GM18505 (cell line): ENCODE results near the gene KDELR3.

Experiments used
- ATAC-seq: cut with Tn5 transposase; IDR thresholded peaks from one replicate; pipeline ENCODE4 v1.9.1; 2021; ENCODE audit not compliant: unreplicated experiment
- POLR2A ChIP-seq: IDR thresholded peaks from 4 replicates; pipeline ENCODE4 v1.6.1; 2011; ENCODE audit warnings: borderline replicate concordance; ENCODE audit not compliant: insufficient read depth, insufficient read length; ENCODE audit errors: extremely low read depth

KDELR3 gene

DNA sequence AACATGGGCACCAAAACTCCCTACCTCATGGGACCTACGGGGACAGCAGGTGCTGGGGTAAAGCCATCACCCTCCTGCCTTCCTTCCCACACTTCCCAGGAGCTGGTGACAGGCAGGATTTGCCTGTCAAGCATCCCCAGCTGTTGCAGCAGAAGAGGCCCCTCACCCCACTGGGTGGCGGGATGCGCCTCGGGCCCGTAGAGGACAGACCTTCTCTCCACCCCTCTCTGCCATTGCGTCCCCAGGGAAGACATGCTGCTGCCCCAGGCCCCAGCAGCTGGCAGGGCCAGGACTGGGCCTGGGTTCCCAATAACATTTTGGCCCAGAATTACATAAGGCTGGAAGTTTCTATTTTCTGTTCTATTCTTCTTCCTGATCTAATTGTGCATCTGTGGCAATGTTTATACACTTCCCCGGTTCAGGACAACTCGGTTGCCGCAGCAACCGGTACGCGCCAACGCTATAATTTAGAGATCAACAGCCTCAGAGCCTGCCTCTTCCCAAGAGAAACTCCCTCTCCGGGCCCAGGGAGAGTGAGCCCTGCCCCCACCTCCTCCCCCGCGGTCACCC, 38.3 kb upstream of the KDELR3 start:
- no peak for TF ChIP-seq POLR2A
- no peak for ATAC-seq

DNA sequence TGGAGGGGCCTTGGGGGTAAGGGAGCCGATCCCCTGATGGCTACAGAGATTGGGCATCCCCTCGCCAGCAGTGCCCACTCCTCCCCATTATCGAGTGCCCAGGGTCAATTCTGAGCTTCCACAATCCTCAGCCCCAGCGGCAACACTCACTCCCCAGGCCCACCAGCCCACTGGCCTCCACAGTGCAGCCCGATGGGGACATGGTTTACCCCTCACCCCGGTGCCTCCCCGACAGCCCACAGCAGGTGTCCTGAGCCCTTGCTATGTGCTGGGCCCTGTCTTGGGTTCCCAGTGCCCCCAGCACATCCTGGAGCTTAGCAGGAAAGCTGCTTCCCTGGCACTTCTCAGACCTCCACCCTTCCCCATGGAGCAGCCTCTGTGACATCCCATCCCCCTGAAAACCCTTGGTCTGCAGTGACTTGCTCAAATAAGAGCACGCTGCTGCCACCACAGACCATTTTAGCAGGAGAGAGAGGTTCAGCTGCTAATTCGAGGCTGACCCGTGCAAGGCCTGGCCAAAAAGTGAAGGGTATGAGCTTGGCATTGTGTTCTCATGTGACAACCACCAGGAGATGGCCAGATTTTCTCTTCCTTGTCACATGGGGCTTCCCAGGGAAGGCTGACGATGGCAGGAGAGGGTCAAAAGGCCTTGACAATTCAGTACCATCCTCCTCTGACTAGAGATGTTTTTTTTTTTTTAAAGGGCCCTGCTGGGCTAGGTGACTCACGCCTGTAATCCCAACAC, 36.5 kb upstream of the KDELR3 start:
- TF ChIP-seq POLR2A: no peak
- no peak for ATAC-seq

DNA sequence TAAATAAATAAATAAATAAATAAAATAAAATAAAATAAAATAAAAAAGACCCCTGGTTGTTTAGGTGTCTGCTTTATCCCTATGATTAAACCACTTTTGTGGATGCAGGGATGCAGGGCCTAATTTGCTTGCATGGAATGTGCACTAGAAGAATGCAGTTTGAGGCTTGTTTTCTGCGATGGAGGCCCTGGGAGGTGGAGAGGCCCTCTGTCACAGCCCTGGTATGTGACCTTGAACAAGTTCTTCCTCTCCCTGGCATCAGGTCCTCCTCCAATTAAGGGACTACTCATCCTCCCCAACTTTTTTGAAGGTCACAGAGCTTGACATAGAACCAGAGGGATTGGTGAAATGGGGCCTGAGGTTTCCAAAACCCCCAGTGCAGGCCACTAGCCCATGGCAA, 35.6 kb upstream of the KDELR3 start:
- TF ChIP-seq POLR2A: no peak

DNA sequence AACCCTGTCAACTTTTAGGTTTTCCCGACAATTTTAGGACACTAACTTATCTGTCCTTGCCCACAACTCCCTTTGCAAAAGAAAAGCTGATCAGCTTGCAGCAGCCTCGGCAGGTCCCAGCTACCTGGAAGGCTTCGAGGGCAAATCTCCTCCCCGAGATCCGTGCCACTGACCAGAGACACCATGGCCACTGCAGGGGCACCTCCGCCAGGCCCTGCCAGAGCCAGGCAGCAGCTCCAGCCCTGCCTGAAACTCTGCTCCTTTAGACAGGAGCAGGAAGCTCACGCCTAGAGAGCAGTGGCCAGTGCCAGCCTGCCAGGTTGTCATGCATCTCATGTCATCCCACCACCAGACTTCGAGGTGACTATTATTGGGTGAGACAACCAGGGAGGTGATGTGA, 34.0 kb upstream of the KDELR3 start:
- no peak for TF ChIP-seq POLR2A
- ATAC-seq: no peak

More for the DNA sequence above, 35.6 kb upstream of the KDELR3 start:
- no peak for ATAC-seq

DNA sequence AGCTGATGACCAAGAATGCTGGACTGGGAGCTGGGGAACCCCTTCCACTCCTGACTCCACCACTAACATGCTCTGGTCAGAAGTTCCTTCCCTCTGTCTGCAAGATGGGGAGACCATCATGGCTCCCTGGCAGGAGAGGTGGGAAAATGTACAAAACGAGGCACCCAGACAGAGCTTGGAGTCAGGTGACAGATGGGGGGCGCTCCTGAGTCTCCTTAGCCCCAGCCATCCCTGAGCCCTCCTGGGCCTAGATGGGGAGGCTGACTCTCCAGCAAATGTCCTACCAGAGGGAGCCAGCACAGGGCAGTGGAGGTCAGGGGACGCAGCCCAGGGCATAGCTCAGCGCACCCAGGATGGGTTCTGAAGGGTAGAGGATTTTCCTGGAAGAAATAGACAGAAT, 32.9 kb upstream of the KDELR3 start:
- ATAC-seq: no peak
- no peak for TF ChIP-seq POLR2A

DNA sequence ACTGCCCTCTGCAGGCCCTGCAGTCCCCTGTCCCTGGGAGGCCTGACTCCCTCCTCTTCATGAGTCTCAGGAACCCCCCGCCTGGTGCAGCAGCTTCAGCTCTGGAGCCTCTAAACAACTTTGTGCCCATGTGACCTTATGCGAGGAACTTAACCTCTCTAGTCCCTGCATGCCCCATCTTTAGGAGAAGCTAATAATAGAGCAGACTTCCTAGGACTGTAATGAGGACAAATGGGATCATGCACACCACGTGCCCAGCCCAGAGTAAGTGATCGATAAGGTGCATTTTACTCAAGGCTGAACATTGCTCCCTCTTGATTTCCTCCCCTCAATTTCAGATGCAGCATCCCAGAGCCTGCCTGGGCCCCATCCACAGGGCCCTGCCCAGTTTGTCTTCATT, 31.9 kb upstream of the KDELR3 start:
- ATAC-seq: no peak
- TF ChIP-seq POLR2A: no peak

DNA sequence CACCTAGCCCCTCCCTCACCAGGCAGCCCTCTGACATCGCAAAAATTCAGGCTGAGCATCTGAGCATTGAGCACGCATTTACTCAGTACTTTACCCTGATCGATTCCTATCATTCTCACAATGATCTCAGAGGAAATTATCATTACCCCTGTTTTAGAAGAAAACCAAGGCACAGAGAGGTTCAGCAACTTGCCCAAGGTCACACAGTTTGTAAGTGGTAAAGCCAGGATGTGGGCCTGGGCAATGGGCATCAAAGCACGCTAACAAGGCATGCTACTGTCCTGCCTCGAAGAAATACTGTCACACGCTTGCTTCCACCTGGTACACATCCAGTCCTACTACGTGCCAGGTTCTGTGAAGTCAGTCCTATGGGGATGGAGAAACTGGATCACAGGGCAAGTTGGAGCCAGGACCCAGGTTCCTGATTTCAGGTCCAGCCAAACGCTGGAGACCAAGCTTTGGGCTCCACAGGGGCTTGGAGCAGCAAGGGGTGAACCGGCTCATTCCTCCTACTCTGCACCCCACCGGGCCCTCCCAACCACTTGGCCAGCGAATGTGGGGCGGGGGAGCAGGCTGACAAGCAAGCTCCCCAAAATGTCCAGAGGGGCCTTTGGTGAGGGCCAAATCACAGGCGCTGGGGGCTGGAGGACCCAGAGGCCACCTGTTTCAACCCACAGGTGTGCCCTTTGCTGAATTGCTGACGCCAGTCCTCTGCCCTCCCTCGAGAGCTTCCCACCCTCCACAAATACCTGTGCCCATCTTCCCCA, 31.1 kb upstream of the KDELR3 start:
- TF ChIP-seq POLR2A: no peak
- ATAC-seq: no peak

DNA sequence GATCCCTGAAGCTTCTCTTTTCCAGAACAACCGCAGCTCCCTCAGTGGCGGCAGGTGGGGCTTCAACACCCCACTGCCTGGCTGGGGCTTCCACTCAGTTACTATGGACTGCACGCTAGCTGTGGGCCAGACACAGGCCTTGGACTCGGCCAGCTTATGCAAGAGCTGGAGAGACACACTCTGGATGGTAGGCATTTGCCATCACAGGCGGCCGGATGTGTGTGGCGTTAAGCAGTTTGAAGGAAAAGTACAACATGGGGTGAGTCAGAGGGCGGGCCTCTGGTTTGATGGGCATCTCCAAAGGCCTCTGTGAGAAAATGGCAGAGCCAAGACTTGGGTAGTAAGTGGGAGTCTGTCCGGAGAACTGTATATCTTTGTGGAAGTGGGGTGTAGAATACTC, 30.5 kb upstream of the KDELR3 start:
- ATAC-seq: no peak

DNA sequence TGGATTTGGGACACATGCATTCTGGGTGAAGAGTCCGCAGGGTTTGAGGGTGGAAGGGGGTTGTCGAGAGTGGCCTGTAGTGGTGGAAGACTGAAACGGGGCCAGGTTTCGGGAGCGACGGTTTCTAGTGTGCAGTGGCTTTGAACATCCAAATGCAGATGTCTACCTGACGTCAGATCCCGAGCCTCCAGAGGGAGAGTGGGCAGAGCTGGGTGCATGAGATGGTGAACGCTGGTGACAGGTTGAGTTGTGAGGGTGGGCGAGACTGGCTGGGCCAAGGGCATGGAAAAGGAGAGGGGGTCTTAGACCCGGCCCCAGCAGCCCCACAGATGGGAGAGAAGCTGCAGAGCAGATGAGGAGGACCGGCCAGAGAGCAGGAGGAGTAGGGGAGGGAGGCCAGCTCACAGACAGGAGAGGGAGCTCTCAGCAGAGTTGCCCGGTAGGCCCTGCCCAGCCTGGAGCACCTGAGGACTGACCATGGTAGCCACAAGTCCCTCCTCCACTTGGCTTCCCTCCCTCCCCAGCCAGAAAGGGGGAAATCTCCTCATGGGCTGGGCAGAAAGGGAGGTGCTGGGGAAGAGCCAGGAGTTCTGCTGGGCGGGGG, 27.0 kb upstream of the KDELR3 start:
- no peak for ATAC-seq

More for the DNA sequence above, 30.5 kb upstream of the KDELR3 start:
- no peak for TF ChIP-seq POLR2A

DNA sequence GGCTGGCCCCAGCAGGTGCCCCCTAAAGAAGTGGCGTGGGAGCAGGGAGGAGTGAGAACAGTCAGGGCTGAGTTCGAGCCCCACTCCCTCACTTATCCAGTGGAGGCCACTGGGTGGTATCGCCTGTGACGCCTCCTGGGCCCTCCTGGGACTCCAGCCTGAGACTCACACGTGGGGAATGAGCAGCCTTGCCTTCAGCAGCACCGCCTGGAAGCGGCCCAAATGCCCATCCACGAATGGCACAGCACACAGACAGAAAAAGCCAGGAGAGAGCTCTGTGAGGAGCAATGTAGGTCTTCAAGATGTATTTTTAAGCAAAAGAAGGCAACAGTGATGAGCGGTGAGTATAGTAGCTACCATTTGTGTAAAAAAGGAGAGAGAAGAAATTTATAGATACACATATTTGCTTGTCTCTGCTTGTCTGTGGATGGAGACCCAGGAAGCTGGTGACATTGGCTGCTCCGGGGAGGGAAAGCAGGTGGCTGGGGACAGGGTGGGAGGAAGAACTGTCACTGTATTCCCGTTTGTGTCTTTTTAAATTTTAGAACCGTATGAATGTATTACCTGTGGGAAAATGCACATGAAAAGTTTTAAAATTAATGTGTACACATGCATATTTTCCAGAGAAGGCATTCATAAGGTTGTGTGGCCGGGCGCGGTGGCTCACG, 26.1 kb upstream of the KDELR3 start:
- ATAC-seq: no peak
- TF ChIP-seq POLR2A: no peak

More for the DNA sequence above, 27.0 kb upstream of the KDELR3 start:
- no peak for TF ChIP-seq POLR2A

DNA sequence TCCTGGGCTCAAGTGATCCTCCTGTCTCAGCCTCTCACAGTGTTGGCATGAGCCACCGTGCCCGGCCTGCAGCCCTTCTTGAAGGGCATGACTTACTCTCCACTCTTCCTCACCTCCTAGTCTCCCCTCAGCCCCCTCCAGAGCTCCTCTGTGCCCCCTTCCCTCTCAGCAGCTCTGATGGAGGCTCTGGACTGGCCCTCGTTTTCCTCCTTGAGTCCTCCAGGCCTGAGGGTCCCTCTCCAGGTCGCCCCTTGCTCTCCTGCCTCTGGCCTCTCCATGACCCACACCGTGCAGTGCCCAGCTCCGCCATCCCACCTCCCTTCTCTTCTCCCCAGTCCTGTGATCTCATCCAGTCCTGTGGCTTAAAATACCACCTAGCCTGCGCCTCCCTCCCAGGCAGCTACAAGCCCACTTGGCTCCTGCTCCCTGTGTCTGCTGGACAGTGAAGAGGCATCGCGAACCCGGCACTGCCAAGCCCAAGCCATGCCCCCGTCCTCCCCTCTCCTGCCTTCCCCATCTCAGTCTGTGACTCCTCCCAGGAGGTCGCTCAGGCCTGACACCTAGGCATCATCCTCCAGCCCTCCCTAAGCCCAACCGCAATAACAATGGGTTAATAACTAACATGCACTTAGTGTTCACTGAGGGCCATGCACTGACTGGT, 24.8 kb upstream of the KDELR3 start:
- no peak for ATAC-seq
- no peak for TF ChIP-seq POLR2A

DNA sequence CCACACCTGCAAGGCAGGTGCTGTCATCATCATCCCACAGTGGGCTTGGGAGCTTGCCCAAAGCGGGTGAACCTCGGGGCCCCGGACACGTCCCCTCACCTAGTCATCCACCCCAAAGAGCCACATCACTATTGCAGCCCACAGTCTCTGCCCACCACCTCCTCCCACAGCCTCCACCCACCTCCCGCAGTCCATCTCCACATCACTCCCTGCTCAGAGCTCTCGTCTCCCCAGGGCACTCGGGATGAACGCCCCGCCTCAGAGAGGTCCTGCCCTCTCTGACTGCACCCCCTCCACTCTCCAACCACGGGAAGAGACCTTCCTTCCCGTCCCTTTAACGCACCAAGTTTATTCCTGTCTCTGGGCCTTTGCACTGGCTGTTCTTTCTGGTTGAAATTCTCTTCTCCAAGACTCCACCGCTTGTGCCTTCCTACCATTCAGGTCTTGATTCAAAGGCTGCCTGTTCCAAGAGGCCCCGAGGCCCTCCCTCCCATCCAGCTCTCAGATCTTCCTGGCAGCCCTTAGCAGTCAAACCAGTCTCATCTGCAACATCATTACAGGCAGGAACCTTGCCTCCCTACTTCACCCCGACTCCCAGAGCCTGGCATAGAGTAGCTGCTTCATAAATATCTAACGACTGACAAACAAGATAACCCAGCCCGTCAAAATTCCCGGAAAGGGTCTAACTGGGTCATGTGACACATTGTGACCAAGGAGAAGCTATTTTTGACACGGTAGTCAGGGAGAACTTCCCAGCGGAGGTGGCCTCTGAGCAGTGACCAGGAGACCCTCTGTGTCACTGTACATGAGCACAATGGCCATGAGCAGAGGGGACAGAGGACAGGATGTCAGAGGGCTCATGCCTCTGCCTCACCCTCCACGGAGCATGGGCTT, 24.0 kb upstream of the KDELR3 start:
- TF ChIP-seq POLR2A: no peak
- ATAC-seq: no peak
